SJSA1 (cell line): ENCODE data around the gene PAX5. TPM values are rescaled to one million over a fixed set of nuclear protein-coding genes. Genes with fewer than 3 reads are reported as not detected.

Experiments
- DNase-seq, 2 experiments: peaks; one replicate each; pipeline ENCODE4 v3.0.0-alpha.2; 2015 to 2020; ENCODE audit warnings: low spot score in 2 of 2, low read depth in 1 of 2
- H3K27ac ChIP-seq: fragments of 250-450 bp; sonication (Bioruptor Pico); 2 replicates; pipeline ENCODE4 v1.5.1; 2020; ENCODE audit warnings: mild to moderate bottlenecking, moderate library complexity
- H3K27me3 ChIP-seq: fragments of 250-450 bp; sonication (Bioruptor Pico); replicated peaks from 2 replicates; pipeline ENCODE4 v1.5.1; 2020; ENCODE audit warnings: mild to moderate bottlenecking, moderate library complexity
- H3K36me3 ChIP-seq: fragments of 250-450 bp; sonication (Bioruptor Pico); 2 replicates; pipeline ENCODE4 v1.5.1; 2020; ENCODE audit warnings: mild to moderate bottlenecking
- H3K4me1 ChIP-seq: fragments of 250-450 bp; sonication (Bioruptor Pico); replicated peaks from 2 replicates; pipeline ENCODE4 v1.6.1; 2021; ENCODE audit warnings: mild to moderate bottlenecking
- H3K4me3 ChIP-seq: fragments of 250-450 bp; sonication (Bioruptor Pico); 2 replicates; pipeline ENCODE4 v1.5.1; 2020; ENCODE audit warnings: mild to moderate bottlenecking
- H3K9me3 ChIP-seq: fragments of 250-450 bp; sonication (Bioruptor Pico); replicated peaks from 2 replicates; pipeline ENCODE4 v1.5.1; 2020; ENCODE audit warnings: mild to moderate bottlenecking
- total RNA-seq: library from RNA; depleted of rRNA; stranded (reverse); fragments of >200 nt; shearing (Covaris generic); gene quantifications from 2 replicates; pipeline ENCODE4 v1.2.3, GENCODE V29; 2014

PAX5 gene
- total RNA-seq, 1 experiment from 2014 or later: not detected

GRCh38 chr9:37033141-37033540, 927 bp downstream of the PAX5 start:
- DNase-seq: no peak

GRCh38 chr9:37032713-37033112, 1.4 kb downstream of the PAX5 start:
- no peak for DNase-seq
- H3K4me3 ChIP-seq: no peak overlapping the region
- no peaks in the 10 kb centered on the region for H3K36me3 ChIP-seq
- H3K27me3 ChIP-seq: peaks cover 85% of the 10 kb centered on the region
- peaks cover 37% of the 10 kb centered on the region for H3K9me3 ChIP-seq
- H3K4me1 ChIP-seq: peaks cover 11% of the 10 kb centered on the region
- H3K27ac ChIP-seq: no peak overlapping the region

More at GRCh38 chr9:37033141-37033540, 927 bp downstream of the PAX5 start:
- peaks cover 10% of the 10 kb centered on the region for H3K4me1 ChIP-seq
- H3K27ac ChIP-seq: no peak overlapping the region
- peaks cover 85% of the 10 kb centered on the region for H3K27me3 ChIP-seq
- H3K9me3 ChIP-seq: peaks cover 35% of the 10 kb centered on the region
- H3K4me3 ChIP-seq: no peak overlapping the region
- no peaks in the 10 kb centered on the region for H3K36me3 ChIP-seq

GRCh38 chr9:37031902-37032301, 2.2 kb downstream of the PAX5 start:
- H3K27me3 ChIP-seq: peaks cover 85% of the 10 kb centered on the region

GRCh38 chr9:37031081-37031480, 3.0 kb downstream of the PAX5 start:
- Histone ChIP-seq H3K9me3 (peaks cover 33% of the 10 kb centered on the region), H3K27ac (no peak overlapping the region), H3K27me3 (peaks cover 85% of the 10 kb centered on the region), H3K4me1 (peaks cover 9% of the 10 kb centered on the region), H3K4me3 (no peak overlapping the region), H3K36me3 (no peaks in the 10 kb centered on the region)
- no peak for DNase-seq

More at GRCh38 chr9:37031902-37032301, 2.2 kb downstream of the PAX5 start:
- H3K4me3 ChIP-seq: no peak overlapping the region
- H3K4me1 ChIP-seq: peaks cover 17% of the 10 kb centered on the region
- no peak for DNase-seq
- peaks cover 38% of the 10 kb centered on the region for H3K9me3 ChIP-seq
- H3K27ac ChIP-seq: no peak overlapping the region
- H3K36me3 ChIP-seq: no peaks in the 10 kb centered on the region

- Histone ChIP-seq H3K27ac (no peak overlapping the region), H3K4me3 (no peak overlapping the region), H3K36me3 (no peaks in the 10 kb centered on the region), H3K27me3 (peaks cover 85% of the 10 kb centered on the region), H3K9me3 (peaks cover 28% of the 10 kb centered on the region), H3K4me1 (peaks cover 7% of the 10 kb centered on the region)
- DNase-seq: no peak
Measured at GRCh38 chr9:37030611-37030939, 3.5 kb downstream of the PAX5 start.

GRCh38 chr9:37029776-37030610, 4.1 kb downstream of the PAX5 start:
- H3K4me3 ChIP-seq: no peak overlapping the region
- no peaks in the 10 kb centered on the region for H3K36me3 ChIP-seq
- H3K9me3 ChIP-seq: peaks cover 22% of the 10 kb centered on the region
- no peak overlapping the region for H3K27ac ChIP-seq
- DNase-seq: no peak
- peaks cover 7% of the 10 kb centered on the region for H3K4me1 ChIP-seq
- H3K27me3 ChIP-seq: peaks cover 85% of the 10 kb centered on the region

- no peak for DNase-seq
- Histone ChIP-seq H3K27me3 (peaks cover 85% of the 10 kb centered on the region), H3K27ac (no peak overlapping the region), H3K9me3 (peaks cover 16% of the 10 kb centered on the region), H3K4me1 (peaks cover 7% of the 10 kb centered on the region), H3K4me3 (no peak overlapping the region), H3K36me3 (no peaks in the 10 kb centered on the region)
Measured at GRCh38 chr9:37029304-37029775, 4.7 kb downstream of the PAX5 start.

- no peak overlapping the region for H3K4me3 ChIP-seq
- H3K9me3 ChIP-seq: peaks cover 14% of the 10 kb centered on the region
- H3K36me3 ChIP-seq: no peaks in the 10 kb centered on the region
- DNase-seq: no peak
- peaks cover 7% of the 10 kb centered on the region for H3K4me1 ChIP-seq
- H3K27ac ChIP-seq: no peak overlapping the region
- H3K27me3 ChIP-seq: peaks cover 87% of the 10 kb centered on the region
Measured at GRCh38 chr9:37028420-37029031, 5.5 kb downstream of the PAX5 start.

GRCh38 chr9:37027582-37028419, 6.3 kb downstream of the PAX5 start:
- H3K27me3 ChIP-seq: peaks cover 87% of the 10 kb centered on the region
- no peaks in the 10 kb centered on the region for H3K36me3 ChIP-seq
- peak; percentile 35 to 70 for DNase-seq
- no peak overlapping the region for H3K4me3 ChIP-seq
- H3K27ac ChIP-seq: no peak overlapping the region
- H3K9me3 ChIP-seq: peaks cover 14% of the 10 kb centered on the region
- H3K4me1 ChIP-seq: peaks cover 7% of the 10 kb centered on the region

GRCh38 chr9:37026931-37027581, 7.0 kb downstream of the PAX5 start:
- no peak for DNase-seq
- Histone ChIP-seq H3K4me1 (peaks cover 7% of the 10 kb centered on the region), H3K4me3 (no peak overlapping the region), H3K27ac (no peak overlapping the region), H3K27me3 (peaks cover 94% of the 10 kb centered on the region), H3K36me3 (no peaks in the 10 kb centered on the region), H3K9me3 (peaks cover 14% of the 10 kb centered on the region)

- no peak overlapping the region for H3K4me3 ChIP-seq
- no peak for DNase-seq
- peaks cover 98% of the 10 kb centered on the region for H3K27me3 ChIP-seq
- H3K36me3 ChIP-seq: no peaks in the 10 kb centered on the region
- peaks cover 14% of the 10 kb centered on the region for H3K9me3 ChIP-seq
- H3K27ac ChIP-seq: no peak overlapping the region
- H3K4me1 ChIP-seq: peaks cover 7% of the 10 kb centered on the region
Measured at GRCh38 chr9:37026113-37026930, 7.7 kb downstream of the PAX5 start.

- Histone ChIP-seq H3K4me3 (no peak overlapping the region), H3K9me3 (peaks cover 14% of the 10 kb centered on the region), H3K27ac (no peak overlapping the region), H3K27me3 (peaks cover 97% of the 10 kb centered on the region), H3K4me1 (peaks cover 7% of the 10 kb centered on the region), H3K36me3 (no peaks in the 10 kb centered on the region)
- DNase-seq: no peak
Measured at GRCh38 chr9:37025823-37026112, 8.3 kb downstream of the PAX5 start.
